ENCODE data around the gene RRAD. TPM values are rescaled to one million over a fixed set of nuclear protein-coding genes. Genes with fewer than 3 reads are reported as not detected.

The RRAD gene
- polyA plus RNA-seq, 2 of the 4 experiments (the other 2 are of a cell fraction) = 0.75 to 2.2 TPM

GRCh38 chr16:66973716-66974115 lies 48.4 kb upstream of the RRAD start:
- WGBS (ENCODE audit: missing lambda C conversion rate) = 66% methylated on average over 5 of the region's 6 CpGs
- ChIA-PET CTCF (interaction anchor here (0.5 to 13.7 kb wide), 15 partner anchors 10 to 213 kb away, joined by 3 to 216 read pairs (median 4); partner anchors contain the start of genes B3GNT9, CES3, EXOC3L1 and FBXL8), POLR2A (no interaction called here)
- DNase-seq (ENCODE audit: low read depth in 1 of 2, low spot score in 1 of 2) (no peak), FAIRE-seq (no peak), ATAC-seq (no peak)
- Histone ChIP-seq H3K4me1 (peaks cover 13% of the 10 kb centered on the region), H3K27ac (0 out of 6 replicates have a peak overlapping the region, but pooled peaks of 1 of the 2 experiments have one; percentile 9), H3K4me3 (no peak overlapping the region), H3K9me3 (no peaks in the 10 kb centered on the region), H3K4me2 (no peak overlapping the region)
- TF ChIP-seq ATOH8 (CRISPR knock-in tag; IDR thresholded peaks at IDR 0.05; ENCODE audit: low read depth) = no peak
- TF ChIP-seq REST (IDR thresholded peaks at IDR 0.05) = no peak
- TF ChIP-seq ESRRA (IDR thresholded peaks at IDR 0.05; ENCODE audit: borderline replicate concordance, low read length) = no peak
- TF ChIP-seq ZFP36 (IDR thresholded peaks at IDR 0.05; ENCODE audit: borderline replicate concordance, partially characterized antibody) = no peak
- TF ChIP-seq FOSB (CRISPR knock-in tag; IDR thresholded peaks at IDR 0.05) = no peak
- no peak for TF ChIP-seq TFCP2L1 (CRISPR knock-in tag; IDR thresholded peaks at IDR 0.05)
- TF ChIP-seq HDAC2 (IDR thresholded peaks at IDR 0.05) = no peak
- no peak for TF ChIP-seq E2F6 (IDR thresholded peaks at IDR 0.05; ENCODE audit: borderline replicate concordance, low read depth)
- TF ChIP-seq HES2 (IDR thresholded peaks at IDR 0.05) = no peak
- TF ChIP-seq JUNB (IDR thresholded peaks at IDR 0.05) = no peak
- no peak for TF ChIP-seq USF2 (IDR thresholded peaks at IDR 0.05)

- ChIA-PET CTCF (interaction anchor here (0.5 to 13.7 kb wide), 15 partner anchors 10 to 288 kb away, joined by 3 to 216 read pairs (median 3); partner anchors contain the start of genes B3GNT9, CES3, FBXL8 and NOL3), POLR2A (no interaction called here)
- TF ChIP-seq HOXA7 (CRISPR knock-in tag; IDR thresholded peaks at IDR 0.05) (no peak), E2F6 (IDR thresholded peaks at IDR 0.05; ENCODE audit: borderline replicate concordance, low read depth) (no peak), USF2 (IDR thresholded peaks at IDR 0.05) (no peak), BHLHE40 (IDR thresholded peaks at IDR 0.05; ENCODE audit: low read depth, low read length) (no peak), ELK1 (IDR thresholded peaks at IDR 0.05; ENCODE audit: low read depth, low read length) (no peak), CHD2 (IDR thresholded peaks at IDR 0.05; ENCODE audit: low read length, partially characterized antibody) (no peak), KDM5A (IDR thresholded peaks at IDR 0.05) (no peak), CEBPB (IDR thresholded peaks at IDR 0.05) (no peak), HOXB5 (CRISPR knock-in tag; IDR thresholded peaks at IDR 0.05) (no peak), RARB (CRISPR knock-in tag; IDR thresholded peaks at IDR 0.05) (no peak), CBX8 (IDR thresholded peaks at IDR 0.05) (no peak), ATOH8 (CRISPR knock-in tag; IDR thresholded peaks at IDR 0.05; ENCODE audit: low read depth) (no peak), EHMT2 (IDR thresholded peaks at IDR 0.05; ENCODE audit: low read depth) (no peak), POLR2AphosphoS2 (conservative IDR thresholded peaks at IDR 0.05; ENCODE audit: low read length) (no peak), EHF (CRISPR knock-in tag; IDR thresholded peaks at IDR 0.05) (no peak), FOSB (CRISPR knock-in tag; IDR thresholded peaks at IDR 0.05) (no peak), HOXB13 (CRISPR knock-in tag; IDR thresholded peaks at IDR 0.05; ENCODE audit: low read depth) (no peak), GATA3 (IDR thresholded peaks at IDR 0.05; ENCODE audit: borderline replicate concordance) (no peak)
- H3K27ac ChIP-seq = peak overlapping the region in 1 of 2 experiments; percentile 45; a peak in 3 of 6 replicates
- H3K9me3 ChIP-seq = no peaks in the 10 kb centered on the region
- DNase-seq (ENCODE audit: low read depth in 1 of 2, low spot score in 1 of 2) (no peak), ATAC-seq (no peak), FAIRE-seq (no peak)
- 85% methylated on average over 9 of the region's 9 CpGs for WGBS (ENCODE audit: missing lambda C conversion rate)
- no peak overlapping the region for H3K4me3 ChIP-seq
- H3K4me2 ChIP-seq = no peak overlapping the region
- H3K4me1 ChIP-seq = peaks cover 13% of the 10 kb centered on the region
These were observed 47.6 kb upstream of the RRAD start for GRCh38 chr16:66972983-66973382.
